OCI-LY7 (cell line): ENCODE results near the gene SH3GL2. TPM values are rescaled to one million over a fixed set of nuclear protein-coding genes. Genes with fewer than 3 reads are reported as not detected.

Experiments
- BruUV-seq: library from RNA; stranded (reverse); fragments of 400-500 nt; replicated peaks from 2 replicates; lab custom pipeline; 2021; lab: Mats Ljungman, UMichigan
- CTCF ChIA-PET: fragments of 300-600 bp; sonication (Branson Sonifier 250); formaldehyde crosslinking; loops from one replicate; lab custom pipeline; 2022; ENCODE audit warnings: antibody characterized with exemption; ENCODE audit not compliant: unreplicated experiment; lab: Charles Lee
- POLR2A ChIA-PET: fragments of 300-600 bp; sonication (Branson Sonifier 250); formaldehyde crosslinking; loops from one replicate; lab custom pipeline; 2022; ENCODE audit warnings: antibody characterized with exemption; lab: Charles Lee
- DNase-seq: peaks from one replicate; pipeline ENCODE4 v3.0.0-alpha.2; 2015; ENCODE audit warnings: low spot score
- H2AFZ ChIP-seq: fragments of 200-600 bp; sonication (generic), shearing (Covaris generic); 2 replicates; pipeline ENCODE4 v1.6.1; 2014; ENCODE audit warnings: mild to moderate bottlenecking, antibody characterized with exemption, low read length, moderate library complexity
- H3K27ac ChIP-seq: fragments of 200-600 bp; sonication (generic); 2 replicates; pipeline ENCODE4 v1.5.1; 2014; ENCODE audit warnings: mixed run types, low read depth, mild to moderate bottlenecking, moderate library complexity, low read length, inconsistent platforms; ENCODE audit not compliant: poor library complexity, severe bottlenecking
- H3K36me3 ChIP-seq: fragments of 200-600 bp; sonication (generic); 2 replicates; pipeline ENCODE4 v1.6.1; 2014; ENCODE audit warnings: mild to moderate bottlenecking, antibody characterized with exemption, low read length, moderate library complexity, mixed read lengths; ENCODE audit not compliant: insufficient read depth
- H3K4me1 ChIP-seq: fragments of 200-600 bp; sonication (generic); 2 replicates; pipeline ENCODE4 v1.5.1; 2014; ENCODE audit warnings: mild to moderate bottlenecking, low read length; ENCODE audit not compliant: insufficient read depth, poor library complexity, severe bottlenecking
- H3K4me2 ChIP-seq: fragments of 200-600 bp; sonication (generic); 2 replicates; pipeline ENCODE4 v1.6.1; 2014; ENCODE audit warnings: mild to moderate bottlenecking, low read length
- H3K4me3 ChIP-seq: fragments of 200-600 bp; sonication (generic); 2 replicates; pipeline ENCODE4 v1.5.1; 2014; ENCODE audit warnings: mild to moderate bottlenecking, low read depth, low read length; ENCODE audit not compliant: poor library complexity, severe bottlenecking
- H3K79me2 ChIP-seq: fragments of 200-600 bp; sonication (generic); 2 replicates; pipeline ENCODE4 v1.6.1; 2016; ENCODE audit warnings: low read depth, mild to moderate bottlenecking, low read length, moderate library complexity, mixed read lengths; ENCODE audit not compliant: insufficient read depth
- H3K9me2 ChIP-seq: fragments of 200-600 bp; sonication (generic); 2 replicates; pipeline ENCODE4 v1.6.1; 2016; ENCODE audit warnings: mild to moderate bottlenecking, low read length, mixed read lengths; ENCODE audit not compliant: insufficient read depth
- H3K9me3 ChIP-seq: fragments of 200-600 bp; sonication (generic); 2 replicates; pipeline ENCODE4 v1.6.1; 2014; ENCODE audit warnings: mild to moderate bottlenecking, mixed run types, low read length, mixed read lengths
- H4K20me1 ChIP-seq: fragments of 200-600 bp; sonication (generic); 2 replicates; pipeline ENCODE4 v1.6.1; 2014; ENCODE audit warnings: mild to moderate bottlenecking, antibody characterized with exemption, low read length, moderate library complexity, mixed read lengths; ENCODE audit not compliant: insufficient read depth
- EZH2phosphoT487 ChIP-seq: fragments of 200-600 bp; sonication (generic); IDR thresholded peaks from 2 replicates; pipeline ENCODE4 v1.6.1; 2018; ENCODE audit warnings: low read depth, borderline replicate concordance, mild to moderate bottlenecking, mixed run types, antibody characterized with exemption, low read length, moderate library complexity, mixed read lengths
- intact Hi-C: fragments of 100-400 bp; cut with micrococcal nuclease; formaldehyde crosslinking; loops from one replicate; pipeline ENCODE4 v1.10.0; 2022; ENCODE audit not compliant: unreplicated experiment
- total RNA-seq, 2 experiments: library from RNA; depleted of rRNA in 1 of 2; stranded (reverse); fragments of >200 nt in 1 of 2; shearing (Covaris generic) in 1 of 2; gene quantifications; 2 replicates each; pipeline ENCODE4 v1.2.3, GENCODE V29; 2014 to 2022
- TF ChIP-seq, protein P1 (sequence below): fragments of 200-600 bp; sonication (generic); conservative IDR thresholded peaks from 2 replicates; pipeline ENCODE4 v1.5.1; 2014; ENCODE audit warnings: mild to moderate bottlenecking, antibody characterized with exemption, low read length, moderate library complexity, mixed read lengths

Gene SH3GL2
- total RNA-seq, 2 experiments from 2014 or later, result not detected

DNA sequence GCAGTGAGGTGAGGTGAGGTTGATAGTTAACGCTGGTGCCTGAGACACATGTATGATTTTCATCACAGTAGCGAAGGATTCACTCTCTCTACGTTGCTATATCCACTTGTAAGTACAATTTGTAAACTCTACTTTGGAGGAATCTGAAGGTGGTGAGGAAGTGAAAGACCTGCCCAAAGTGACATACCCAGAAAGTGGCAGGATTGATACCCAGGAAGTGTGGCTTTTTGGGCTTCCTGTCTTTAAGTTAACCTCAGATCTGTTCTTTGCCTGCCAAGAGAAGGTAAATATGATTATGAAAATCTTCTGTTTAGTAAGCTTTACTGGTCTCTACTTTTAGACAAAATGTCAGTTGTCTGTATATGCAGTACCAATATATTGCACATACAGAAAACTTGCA, 143.1 kb downstream of the SH3GL2 start:
- no peak for TF ChIP-seq EZH2phosphoT487
- TF ChIP-seq, protein P1, sequence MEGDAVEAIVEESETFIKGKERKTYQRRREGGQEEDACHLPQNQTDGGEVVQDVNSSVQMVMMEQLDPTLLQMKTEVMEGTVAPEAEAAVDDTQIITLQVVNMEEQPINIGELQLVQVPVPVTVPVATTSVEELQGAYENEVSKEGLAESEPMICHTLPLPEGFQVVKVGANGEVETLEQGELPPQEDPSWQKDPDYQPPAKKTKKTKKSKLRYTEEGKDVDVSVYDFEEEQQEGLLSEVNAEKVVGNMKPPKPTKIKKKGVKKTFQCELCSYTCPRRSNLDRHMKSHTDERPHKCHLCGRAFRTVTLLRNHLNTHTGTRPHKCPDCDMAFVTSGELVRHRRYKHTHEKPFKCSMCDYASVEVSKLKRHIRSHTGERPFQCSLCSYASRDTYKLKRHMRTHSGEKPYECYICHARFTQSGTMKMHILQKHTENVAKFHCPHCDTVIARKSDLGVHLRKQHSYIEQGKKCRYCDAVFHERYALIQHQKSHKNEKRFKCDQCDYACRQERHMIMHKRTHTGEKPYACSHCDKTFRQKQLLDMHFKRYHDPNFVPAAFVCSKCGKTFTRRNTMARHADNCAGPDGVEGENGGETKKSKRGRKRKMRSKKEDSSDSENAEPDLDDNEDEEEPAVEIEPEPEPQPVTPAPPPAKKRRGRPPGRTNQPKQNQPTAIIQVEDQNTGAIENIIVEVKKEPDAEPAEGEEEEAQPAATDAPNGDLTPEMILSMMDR, result no peak
- no peak overlapping the region for H3K4me3 ChIP-seq
- no peak for DNase-seq
- H3K79me2 ChIP-seq, result no peaks in the 10 kb centered on the region
- no peaks in the 10 kb centered on the region for H3K4me1 ChIP-seq
- BruUV-seq, result no TSS peak
- no peaks in the 10 kb centered on the region for H4K20me1 ChIP-seq
- H3K4me2 ChIP-seq, result no peak overlapping the region
- no peaks in the 10 kb centered on the region for H3K36me3 ChIP-seq
- POLR2A ChIA-PET, result no interaction called here
- H3K9me2 ChIP-seq, result no peaks in the 10 kb centered on the region
- 0 out of 2 replicates have a peak, but pooled peaks cover 5% of the 10 kb centered on the region for H3K9me3 ChIP-seq
- CTCF ChIA-PET, result no interaction called here
- H3K27ac ChIP-seq, result no peak overlapping the region
- intact Hi-C loops, result no loop called here
- no peak overlapping the region for H2AFZ ChIP-seq

DNA sequence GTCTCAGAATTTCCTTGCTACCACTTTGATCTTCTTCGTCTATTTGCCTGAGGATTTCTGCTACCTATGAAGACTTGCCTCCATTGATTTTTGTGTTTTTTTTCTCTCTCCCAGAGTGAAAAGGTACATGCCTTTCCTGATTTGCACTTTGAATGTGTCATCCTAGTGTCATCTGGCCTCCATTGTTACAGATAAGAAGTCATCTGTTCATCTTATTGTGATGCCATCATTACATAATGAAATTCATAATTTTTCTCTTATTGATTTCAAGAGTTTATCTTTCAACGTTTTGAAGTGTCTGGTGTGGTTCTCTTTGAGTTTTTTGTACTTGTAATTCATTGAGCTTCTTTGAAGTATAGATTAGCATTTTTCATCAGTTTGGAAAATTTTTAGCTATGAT, 144.8 kb downstream of the SH3GL2 start:
- no peaks in the 10 kb centered on the region for H3K79me2 ChIP-seq
- no peak overlapping the region for H2AFZ ChIP-seq
- H3K9me3 ChIP-seq, result 0 out of 2 replicates have a peak, but pooled peaks cover 5% of the 10 kb centered on the region
- H3K27ac ChIP-seq, result no peak overlapping the region
- no peaks in the 10 kb centered on the region for H3K4me1 ChIP-seq
- POLR2A ChIA-PET, result no interaction called here
- intact Hi-C loops, result no loop called here
- no peaks in the 10 kb centered on the region for H4K20me1 ChIP-seq
- DNase-seq, result no peak
- H3K9me2 ChIP-seq, result no peaks in the 10 kb centered on the region
- BruUV-seq, result no TSS peak
- no peak overlapping the region for H3K4me3 ChIP-seq
- H3K36me3 ChIP-seq, result no peaks in the 10 kb centered on the region
- CTCF ChIA-PET, result no interaction called here
- no peak overlapping the region for H3K4me2 ChIP-seq
- TF ChIP-seq EZH2phosphoT487, result no peak
- TF ChIP-seq, protein P1, result no peak

DNA sequence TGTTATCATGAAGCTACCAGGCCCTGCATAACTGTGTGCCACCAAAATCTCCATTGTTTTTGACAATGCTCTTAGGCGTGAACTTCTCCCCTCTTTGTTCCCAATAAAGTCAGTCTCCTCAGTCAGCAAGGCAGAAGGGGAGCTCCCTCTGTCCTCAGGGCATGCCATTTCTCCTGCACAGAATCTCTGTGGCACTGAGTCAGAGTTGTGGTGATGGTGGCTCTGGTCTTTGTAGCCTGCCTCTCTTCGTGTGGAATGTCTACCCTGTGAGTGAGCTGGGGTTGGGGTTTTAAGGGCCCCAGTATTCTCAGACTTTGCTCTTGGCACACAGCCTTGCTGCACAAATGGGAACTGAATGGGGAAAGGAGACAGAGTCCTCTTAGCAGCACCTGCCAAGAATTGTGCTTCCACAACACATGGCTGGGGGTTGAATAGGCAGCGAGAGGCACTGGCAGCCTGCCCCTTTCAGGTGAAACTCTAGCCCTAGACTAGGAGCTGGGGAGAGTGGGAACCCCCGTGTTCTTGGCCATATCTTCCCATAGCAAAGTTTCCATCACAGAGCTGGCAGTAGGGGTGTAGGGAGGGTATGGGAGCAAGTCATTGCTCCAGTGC, 146.6 kb downstream of the SH3GL2 start:
- Histone ChIP-seq H2AFZ (no peak overlapping the region), H3K4me2 (no peak overlapping the region), H3K36me3 (no peaks in the 10 kb centered on the region), H3K9me3 (0 out of 2 replicates have a peak, but pooled peaks cover 5% of the 10 kb centered on the region), H3K4me3 (no peak overlapping the region), H4K20me1 (no peaks in the 10 kb centered on the region), H3K9me2 (no peaks in the 10 kb centered on the region), H3K27ac (no peak overlapping the region), H3K4me1 (no peaks in the 10 kb centered on the region), H3K79me2 (no peaks in the 10 kb centered on the region)
- ChIA-PET CTCF (no interaction called here), POLR2A (no interaction called here)
- TF ChIP-seq, protein P1, result no peak
- no peak for TF ChIP-seq EZH2phosphoT487
- BruUV-seq, result no TSS peak
- DNase-seq, result no peak
- intact Hi-C loops, result no loop called here
